Smooth muscle cell (in vitro differentiated cells): Measurements from ENCODE around the gene SUSD4. TPM values are rescaled to one million over a fixed set of nuclear protein-coding genes. Genes with fewer than 3 reads are reported as not detected.

ENCODE experiments used
- polyA plus RNA-seq: library from polyadenylated mRNA; unstranded; fragments of >200 nt; fragmentation: Nextera tagmentation; extraction: Ambion mirVana; gene quantifications from 2 replicates; pipeline ENCODE4 v1.2.1, GENCODE V29; 2016
- small RNA-seq: library from RNA; depleted of rRNA; stranded (forward); fragments of <200 nt; gene quantifications from one replicate; pipeline ENCODE3, GENCODE V24; 2014
- total RNA-seq: library from RNA; depleted of rRNA; stranded (reverse); fragments of >200 nt; gene quantifications from 2 replicates; pipeline ENCODE4 v1.2.3, GENCODE V29; 2014

SUSD4 gene
- total and polyA plus RNA-seq, 2 experiments from 2014 or later, result 4.5 to 5.1 TPM

Small RNA genes lying within 50 kb of the gene (small RNA-seq; reads per million reads assigned to genes)
- not detected for gene RNU4-57P

Other genes starting within 250 kb of the SUSD4 start
- 2.7 and 6.8 TPM in 2 replicates for gene TLR5, start 220.9 kb downstream of the SUSD4 start, total RNA-seq
- 0.72 and 1.0 TPM in 2 replicates for gene TLR5, start 220.9 kb downstream of the SUSD4 start, polyA plus RNA-seq
- not detected in 2 replicates for gene CCDC185, start 29.2 kb upstream of the SUSD4 start, total RNA-seq
- not detected in 2 replicates for gene CCDC185, start 29.2 kb upstream of the SUSD4 start, polyA plus RNA-seq